IMR-90 (cell line): Measurements from ENCODE around the gene GPC6. TPM values are rescaled to one million over a fixed set of nuclear protein-coding genes. Genes with fewer than 3 reads are reported as not detected.

Experiments used
- ATAC-seq: fragments of 200-7000 bp; cut with Tn5 transposase; 2 replicates; pipeline ENCODE4 v1.9.1; 2020; ENCODE audit warnings: low read depth, mild to moderate bottlenecking, moderate library complexity
- BruUV-seq: library from RNA; stranded (reverse); fragments of 400-500 nt; replicated peaks from 2 replicates; lab custom pipeline; 2021; lab: Mats Ljungman, UMichigan
- CTCF ChIA-PET: fragments of 300-600 bp; formaldehyde crosslinking; extraction: SDS; loops from one replicate; lab custom pipeline; 2021; ENCODE audit warnings: antibody characterized with exemption; lab: Yijun Ruan, JAX
- POLR2A ChIA-PET: fragments of 300-600 bp; sonication (Branson Sonifier 250); formaldehyde crosslinking; loops from one replicate; lab custom pipeline; 2022; ENCODE audit warnings: antibody characterized with exemption; ENCODE audit not compliant: unreplicated experiment; lab: Charles Lee
- DNase-seq: peaks from one replicate; pipeline ENCODE4 v3.0.0; 2013
- H2AFZ ChIP-seq: replicated peaks from 2 replicates; pipeline ENCODE3; 2013; ENCODE audit warnings: low read length, mild to moderate bottlenecking; ENCODE audit not compliant: poor library complexity
- H2AK5ac ChIP-seq: 2 replicates; pipeline ENCODE4 v1.6.1; 2013; ENCODE audit warnings: low read depth, low read length, inconsistent platforms
- H2AK9ac ChIP-seq: replicated peaks from 2 replicates; pipeline ENCODE3; 2013; ENCODE audit warnings: mild to moderate bottlenecking, low read depth, low read length, moderate library complexity; ENCODE audit not compliant: poor library complexity
- H2BK120ac ChIP-seq: 2 replicates; pipeline ENCODE4 v1.6.1; 2013; ENCODE audit warnings: low read depth, low read length, inconsistent platforms
- H2BK15ac ChIP-seq: 3 replicates; pipeline ENCODE4 v1.6.1; 2013; ENCODE audit warnings: low read depth, low read length, inconsistent platforms
- H2BK20ac ChIP-seq: 2 replicates; pipeline ENCODE4 v1.6.1; 2013; ENCODE audit warnings: low read depth, mild to moderate bottlenecking, inconsistent platforms, low read length, moderate library complexity
- H2BK5ac ChIP-seq: 2 replicates; pipeline ENCODE4 v1.6.1; 2013; ENCODE audit warnings: mild to moderate bottlenecking, low read depth, low read length, inconsistent platforms; ENCODE audit not compliant: poor library complexity, severe bottlenecking
- H3K14ac ChIP-seq: replicated peaks from 2 replicates; pipeline ENCODE4 v1.6.1; 2013; ENCODE audit warnings: low read depth, low read length, inconsistent platforms
- H3K18ac ChIP-seq: 2 replicates; pipeline ENCODE4 v1.6.1; 2013; ENCODE audit warnings: low read depth, low read length, control low read depth
- H3K23ac ChIP-seq: 2 replicates; pipeline ENCODE4 v1.6.1; 2013; ENCODE audit warnings: low read depth, low read length, inconsistent platforms
- H3K27ac ChIP-seq: 2 replicates; pipeline ENCODE4 v1.5.1; 2013; ENCODE audit warnings: mild to moderate bottlenecking, control low read depth, low read length; ENCODE audit not compliant: insufficient read depth
- H3K27me3 ChIP-seq: 2 replicates; pipeline ENCODE4 v1.6.1; 2013; ENCODE audit warnings: low read length; ENCODE audit not compliant: control insufficient read depth, insufficient read depth
- H3K36me3 ChIP-seq: 2 replicates; pipeline ENCODE4 v1.6.1; 2013; ENCODE audit warnings: low read length, mixed read lengths; ENCODE audit not compliant: control insufficient read depth, insufficient read depth
- H3K4ac ChIP-seq: 2 replicates; pipeline ENCODE4 v1.6.1; 2013; ENCODE audit warnings: low read depth, low read length, inconsistent platforms
- H3K4me1 ChIP-seq: 2 replicates; pipeline ENCODE4 v1.6.1; 2013; ENCODE audit warnings: low read length, mixed read lengths; ENCODE audit not compliant: control insufficient read depth, insufficient read depth
- H3K4me2 ChIP-seq: 2 replicates; pipeline ENCODE4 v1.6.1; 2013; ENCODE audit warnings: low read depth, mild to moderate bottlenecking, control low read depth, low read length, moderate library complexity
- H3K4me3 ChIP-seq: 2 replicates; pipeline ENCODE4 v1.5.1; 2013; ENCODE audit warnings: low read depth, mild to moderate bottlenecking, control low read depth, low read length, moderate library complexity; ENCODE audit not compliant: insufficient read depth
- H3K56ac ChIP-seq: 2 replicates; pipeline ENCODE4 v1.6.1; 2013; ENCODE audit warnings: low read length, inconsistent platforms; ENCODE audit not compliant: insufficient read depth; ENCODE audit errors: extremely low read depth
- H3K79me1 ChIP-seq, 2 experiments: 2 replicates each; pipeline ENCODE4 v1.6.1; 2013; ENCODE audit warnings: low read length in 2 of 2, inconsistent platforms in 1 of 2, low read depth in 1 of 2
- H3K9ac ChIP-seq: 2 replicates; pipeline ENCODE4 v1.6.1; 2013; ENCODE audit warnings: low read depth, low read length, control low read depth
- H3K9me1 ChIP-seq: 2 replicates; pipeline ENCODE4 v1.6.1; 2013; ENCODE audit warnings: low read length, inconsistent platforms; ENCODE audit not compliant: insufficient read depth
- H3K9me3 ChIP-seq: 2 replicates; pipeline ENCODE4 v1.6.1; 2013; ENCODE audit warnings: low read length; ENCODE audit not compliant: control insufficient read depth, insufficient read depth
- H4K20me1 ChIP-seq: 2 replicates; pipeline ENCODE4 v1.6.1; 2013; ENCODE audit warnings: low read length, inconsistent platforms; ENCODE audit not compliant: insufficient read depth
- H4K5ac ChIP-seq: 2 replicates; pipeline ENCODE4 v1.6.1; 2013; ENCODE audit warnings: mild to moderate bottlenecking, low read depth, low read length, control low read depth
- H4K8ac ChIP-seq, 2 experiments: 2 replicates each; pipeline ENCODE4 v1.6.1; 2013; ENCODE audit warnings: low read depth in 2 of 2, low read length in 2 of 2, control low read depth in 1 of 2, inconsistent platforms in 1 of 2
- H4K91ac ChIP-seq: 2 replicates; pipeline ENCODE4 v1.6.1; 2013; ENCODE audit warnings: low read depth, low read length, inconsistent platforms; ENCODE audit not compliant: insufficient read depth
- CHD1 ChIP-seq: IDR thresholded peaks from 2 replicates; pipeline ENCODE4 v1.6.1; 2012; ENCODE audit warnings: low read depth, low read length, improper control_type of control experiment
- MAFK ChIP-seq: IDR thresholded peaks from 2 replicates; pipeline ENCODE4 v1.6.1; 2012; ENCODE audit warnings: low read depth, low read length, improper control_type of control experiment
- WGBS, 2 experiments: methylation state at CpG; one replicate each; pipeline versions ENCODE4 v1.1.5 to v1.1.7; 2013; ENCODE audit warnings: missing lambda C conversion rate in 2 of 2; ENCODE audit not compliant: insufficient read length in 1 of 2; ENCODE audit errors: extremely low coverage in 2 of 2; 5-methylcytosine and 5-hydroxymethylcytosine counted together
- dilution Hi-C: fragments of 300-500 bp; cut with HindIII; formaldehyde crosslinking; loops from one replicate; pipeline ENCODE4 v1.14.3; 2018; ENCODE audit warnings: low sequenced_read_pairs; ENCODE audit not compliant: unreplicated experiment
- in situ Hi-C: fragments of 300-500 bp; cut with MboI; formaldehyde crosslinking; loops from 3 replicates; pipeline ENCODE4 v1.14.3; 2019; ENCODE audit warnings: low sequenced_read_pairs, inconsistent platforms, mixed read lengths
- intact Hi-C: fragments of 100-400 bp; cut with micrococcal nuclease; formaldehyde crosslinking; loops from 2 replicates; pipeline ENCODE4 v1.10.0; 2022
- polyA plus RNA-seq, 3 experiments: library from polyadenylated mRNA; depleted of rRNA; stranded (reverse); fragments of >200 nt; gene quantifications; 2 replicates each; pipeline ENCODE4 v1.2.3, GENCODE V29; 2012; ENCODE audit warnings: low replicate concordance in 1 of 3
- total RNA-seq: library from RNA; depleted of rRNA; stranded (reverse); fragments of >200 nt; gene quantifications from 2 replicates; pipeline ENCODE4 v1.2.3, GENCODE V29; 2012

The GPC6 gene
- total and polyA plus RNA-seq, 2 of the 4 experiments (the other 2 are of a cell fraction), result 14.9 to 39.4 TPM

GRCh38 chr13:93685900-93686299, 459.3 kb downstream of the GPC6 start:
- no peak overlapping the region for H3K18ac ChIP-seq
- no peaks in the 10 kb centered on the region for H3K27me3 ChIP-seq
- H2BK120ac ChIP-seq, result no peak overlapping the region
- no peaks in the 10 kb centered on the region for H4K20me1 ChIP-seq
- no CpG with 5 or more reads among the region's 1 CpG for WGBS, 2 experiments
- H3K4me3 ChIP-seq, result no peak overlapping the region
- dilution Hi-C loops (no loop called here), in situ Hi-C loops (no loop called here), intact Hi-C loops (loop anchor here (10.0 kb wide), 1 partner anchor 679 kb away; no protein-coding TSS in a partner anchor)
- H3K79me1 ChIP-seq, result no peaks in the 10 kb centered on the region
- no peak overlapping the region for H3K14ac ChIP-seq
- no peak for ATAC-seq
- H3K36me3 ChIP-seq, result no peaks in the 10 kb centered on the region
- TF ChIP-seq MAFK (peak; percentile 85), CHD1 (no peak)
- no peak overlapping the region for H2BK5ac ChIP-seq
- H3K4me1 ChIP-seq, result no peaks in the 10 kb centered on the region
- H2BK20ac ChIP-seq, result no peak overlapping the region
- H3K9me3 ChIP-seq, result no peaks in the 10 kb centered on the region
- no peak overlapping the region for H3K9ac ChIP-seq
- POLR2A ChIA-PET, result no interaction called here
- no peak overlapping the region for H3K56ac ChIP-seq
- no peak overlapping the region for H4K8ac ChIP-seq
- no peak overlapping the region for H3K23ac ChIP-seq
- H2AFZ ChIP-seq, result no peak overlapping the region
- no peak overlapping the region for H3K27ac ChIP-seq
- no peak overlapping the region for H4K91ac ChIP-seq
- BruUV-seq, result no TSS peak
- DNase-seq, result no peak
- no peak overlapping the region for H3K4me2 ChIP-seq
- 0 out of 2 replicates have a peak, but pooled peaks cover 5% of the 10 kb centered on the region for H3K9me1 ChIP-seq
- CTCF ChIA-PET, result no interaction called here
- no peak overlapping the region for H2AK9ac ChIP-seq
- no peak overlapping the region for H2AK5ac ChIP-seq
- no peak overlapping the region for H3K4ac ChIP-seq
- no peak overlapping the region for H4K5ac ChIP-seq
- no peak overlapping the region for H2BK15ac ChIP-seq
